Right lobe of liver (tissue), 4 donors: ENCODE data around the gene CHN2.

Experiments
- POLR2A ChIP-seq: fragments of 450-650 bp; IDR thresholded peaks from one replicate; pipeline ENCODE4 v1.6.1; 2017; ENCODE audit warnings: antibody characterized with exemption, mild to moderate bottlenecking
- TF ChIP-seq, protein P1 (sequence below), 4 donors: fragments of 200-600 bp in 3 of 4; fragments of 450-650 bp in 1 of 4; IDR thresholded peaks; one replicate each; pipeline versions ENCODE4 v1.5.1 to v1.8.0; 2016 to 2022; ENCODE audit warnings: antibody characterized with exemption in 4 of 4, mild to moderate bottlenecking in 2 of 4
- donor health status: DM: no; HTN: no; CAD: no.
- donor health status: DM: no; HTN: no; CAD: no.
- donor health status: DM: no; HTN: yes; CAD: no.

DNA sequence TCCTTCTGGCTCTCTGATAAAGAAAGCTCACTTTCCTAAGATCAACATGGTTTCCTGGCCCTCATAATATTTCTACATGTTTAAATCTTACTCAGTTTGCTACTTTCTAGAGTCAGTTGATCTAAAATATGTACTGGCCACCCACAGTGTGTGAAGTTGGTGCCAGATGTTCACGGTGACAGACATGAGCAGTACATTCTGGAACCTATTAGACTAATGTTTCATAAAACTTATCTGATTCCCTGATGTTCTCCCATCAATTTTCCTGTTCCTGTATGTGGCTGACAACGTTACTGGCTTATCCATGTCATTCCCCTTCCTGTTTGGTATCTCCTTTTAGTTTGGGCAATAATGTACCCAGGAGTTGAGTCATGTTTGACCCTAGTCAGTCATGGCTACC is 34.5 kb upstream of the CHN2 start:
- TF ChIP-seq, protein P1, sequence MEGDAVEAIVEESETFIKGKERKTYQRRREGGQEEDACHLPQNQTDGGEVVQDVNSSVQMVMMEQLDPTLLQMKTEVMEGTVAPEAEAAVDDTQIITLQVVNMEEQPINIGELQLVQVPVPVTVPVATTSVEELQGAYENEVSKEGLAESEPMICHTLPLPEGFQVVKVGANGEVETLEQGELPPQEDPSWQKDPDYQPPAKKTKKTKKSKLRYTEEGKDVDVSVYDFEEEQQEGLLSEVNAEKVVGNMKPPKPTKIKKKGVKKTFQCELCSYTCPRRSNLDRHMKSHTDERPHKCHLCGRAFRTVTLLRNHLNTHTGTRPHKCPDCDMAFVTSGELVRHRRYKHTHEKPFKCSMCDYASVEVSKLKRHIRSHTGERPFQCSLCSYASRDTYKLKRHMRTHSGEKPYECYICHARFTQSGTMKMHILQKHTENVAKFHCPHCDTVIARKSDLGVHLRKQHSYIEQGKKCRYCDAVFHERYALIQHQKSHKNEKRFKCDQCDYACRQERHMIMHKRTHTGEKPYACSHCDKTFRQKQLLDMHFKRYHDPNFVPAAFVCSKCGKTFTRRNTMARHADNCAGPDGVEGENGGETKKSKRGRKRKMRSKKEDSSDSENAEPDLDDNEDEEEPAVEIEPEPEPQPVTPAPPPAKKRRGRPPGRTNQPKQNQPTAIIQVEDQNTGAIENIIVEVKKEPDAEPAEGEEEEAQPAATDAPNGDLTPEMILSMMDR (IDR thresholded peaks at IDR 0.05): no peak
- TF ChIP-seq POLR2A: no peak
